SW480 (cell line): ENCODE data around the gene BEND5.

Experiments
- DNase-seq: peaks from one replicate; pipeline ENCODE4 v3.0.0-alpha.2; 2016; ENCODE audit warnings: low spot score

BEND5 gene

DNA sequence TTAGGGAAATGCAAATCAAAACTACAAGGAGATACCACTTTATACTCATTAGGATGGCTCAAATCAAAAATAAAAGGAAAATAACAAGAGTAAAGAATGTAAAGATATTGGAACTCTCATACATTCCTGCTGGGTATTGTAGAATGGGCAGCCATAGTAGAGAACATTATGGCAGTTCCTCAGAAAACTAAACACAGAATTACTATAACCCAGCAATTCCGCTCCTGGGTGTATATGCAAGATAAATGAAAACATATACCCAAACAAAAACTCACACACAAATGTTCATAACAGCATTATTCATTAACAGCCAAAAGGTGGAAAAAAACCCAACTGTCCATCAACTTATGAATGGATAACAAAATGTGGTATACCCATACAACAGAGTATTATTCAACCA lies 11.4 kb downstream of the BEND5 start:
- DNase-seq: no peak

DNA sequence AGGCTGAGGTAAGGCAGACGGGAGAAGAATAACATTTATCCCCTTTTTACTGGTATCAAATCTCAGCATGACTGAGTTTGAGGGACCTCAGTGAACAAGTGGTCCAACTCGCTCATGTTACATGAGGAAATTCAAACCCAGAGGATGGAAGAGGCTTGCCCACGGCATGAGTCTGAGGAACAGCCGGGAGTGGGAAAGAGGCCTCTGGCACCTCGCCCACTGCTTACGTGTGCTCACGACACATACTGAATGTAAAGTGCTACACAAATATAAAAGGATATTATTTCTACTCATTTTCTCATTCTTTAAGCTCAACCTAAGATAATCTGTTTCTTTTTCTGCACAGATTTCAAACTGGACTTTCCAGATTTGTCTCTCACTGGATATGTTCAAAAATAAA lies 14.7 kb downstream of the BEND5 start:
- no peak for DNase-seq

DNA sequence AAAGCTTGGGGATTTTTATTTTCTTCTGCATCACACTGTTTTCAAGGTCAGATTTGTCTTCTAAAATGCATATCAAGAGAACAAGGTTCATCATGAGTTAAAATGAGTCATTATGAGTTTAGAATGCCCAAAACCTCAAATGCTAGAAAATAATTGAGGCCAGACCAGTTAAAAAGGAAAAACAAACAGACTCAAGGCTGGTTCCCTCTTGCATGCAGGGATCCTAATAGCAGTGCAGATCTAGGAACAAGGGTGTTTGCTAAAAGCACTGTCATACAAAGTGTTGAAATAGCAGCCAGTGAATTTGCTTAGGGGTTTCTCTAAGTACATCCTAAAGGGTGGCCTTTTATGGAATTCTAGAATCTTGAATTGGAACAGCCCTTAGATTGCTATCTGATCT lies 15.3 kb downstream of the BEND5 start:
- no peak for DNase-seq

DNA sequence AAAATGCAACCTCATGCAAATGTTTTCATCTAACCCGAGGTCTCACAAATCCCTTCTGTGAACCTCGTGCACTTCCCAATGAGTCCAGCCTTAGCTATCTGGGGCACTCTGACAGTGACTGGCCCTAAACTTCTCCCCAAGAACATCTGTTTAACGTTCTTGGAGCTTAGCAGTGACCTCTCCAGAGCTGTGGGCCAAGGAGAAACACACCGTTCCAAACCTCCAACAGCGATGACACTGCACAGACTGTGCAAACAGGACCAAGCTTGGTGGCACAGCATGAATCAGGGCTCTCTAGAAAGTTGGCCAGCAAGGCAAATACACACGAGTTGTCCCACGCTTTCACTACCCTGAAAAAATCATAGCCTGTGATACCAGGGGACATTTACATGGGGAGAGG lies 15.8 kb downstream of the BEND5 start:
- no peak for DNase-seq

DNA sequence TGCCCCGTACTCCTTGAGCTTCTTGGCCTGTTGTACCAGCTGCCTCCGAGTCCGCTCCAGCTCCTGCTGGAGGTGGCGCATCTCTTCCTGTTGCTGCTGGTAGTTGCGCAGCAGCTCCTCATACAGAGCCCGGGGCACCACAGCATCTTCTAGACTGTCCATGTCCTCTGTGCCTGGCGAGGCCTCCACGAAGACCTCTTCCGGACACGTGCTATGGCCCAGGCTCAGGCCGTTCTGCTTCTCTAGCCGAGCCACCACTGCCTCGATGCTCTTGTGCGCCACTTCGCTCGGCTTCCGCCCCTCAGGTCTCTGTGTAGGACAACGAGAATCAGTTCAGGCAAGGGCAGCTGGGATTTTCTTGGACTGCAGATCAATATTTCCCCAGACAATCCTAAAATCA lies 17.7 kb downstream of the BEND5 start:
- DNase-seq: no peak

DNA sequence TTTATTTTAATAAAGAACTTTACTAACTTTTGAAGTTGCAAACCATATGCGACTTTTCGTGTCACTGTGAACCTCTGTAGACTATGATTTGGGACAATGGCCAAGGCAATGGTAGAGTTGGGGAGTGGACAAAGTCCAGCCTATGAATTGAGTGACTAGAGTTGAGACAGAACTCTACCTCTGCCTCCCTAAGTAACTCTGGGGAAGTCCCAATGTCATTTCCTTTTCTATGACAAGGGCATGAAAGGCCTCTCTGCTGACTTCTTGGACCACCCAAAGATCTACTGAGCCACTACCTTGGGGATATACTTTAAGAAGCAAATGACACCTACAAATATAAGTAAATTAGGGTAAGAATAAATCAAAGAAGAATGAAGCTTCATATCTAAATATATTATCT lies 19.3 kb downstream of the BEND5 start:
- no peak for DNase-seq

DNA sequence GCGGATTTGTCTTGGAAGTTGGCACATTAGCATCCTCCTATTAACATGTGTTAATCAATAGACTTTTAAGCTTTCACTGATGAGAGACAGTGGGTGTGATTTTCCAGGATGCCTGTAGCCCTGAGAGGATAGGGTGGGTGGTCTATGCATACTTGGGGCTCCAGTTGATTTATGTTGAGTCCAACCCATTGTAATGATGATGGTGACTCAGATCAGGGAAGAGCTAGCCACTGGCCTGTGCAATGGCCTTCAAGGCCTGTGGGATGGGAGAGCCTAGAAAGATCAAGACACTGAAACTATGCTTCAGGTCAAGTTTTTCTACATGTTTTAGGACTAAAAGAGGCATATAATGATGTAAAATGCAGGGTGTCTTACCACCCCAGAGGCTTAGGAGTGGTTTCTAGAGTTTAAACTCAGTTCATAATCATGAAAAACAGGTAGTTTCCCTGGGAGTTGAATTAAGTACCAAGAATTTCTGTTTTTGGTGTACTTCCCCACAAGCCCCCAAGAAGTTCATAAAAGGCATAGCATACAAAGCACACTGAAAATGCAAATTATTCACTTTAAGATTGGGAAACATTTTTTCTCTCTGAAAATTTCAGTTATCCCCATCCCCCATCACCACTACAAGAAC lies 19.9 kb downstream of the BEND5 start:
- no peak for DNase-seq

DNA sequence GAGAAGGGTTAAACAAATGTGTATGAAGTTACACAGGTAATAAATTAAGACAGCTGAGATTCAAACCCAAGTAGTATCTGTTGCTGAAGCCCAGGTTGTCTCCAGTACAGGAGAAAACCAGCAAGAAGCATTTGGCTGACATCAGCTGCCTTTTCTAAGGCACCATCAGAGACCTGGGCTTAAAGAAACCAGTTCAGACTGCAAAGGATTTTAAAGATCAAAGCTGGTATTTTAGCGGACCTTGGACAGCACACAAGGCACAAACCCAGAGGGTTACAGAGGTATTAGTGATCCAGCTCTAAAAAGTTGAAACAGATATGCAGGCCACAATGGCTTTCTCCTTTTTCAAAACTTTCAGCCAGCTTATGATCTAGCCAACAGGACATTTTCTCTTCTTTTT lies 23.4 kb downstream of the BEND5 start:
- DNase-seq: no peak

DNA sequence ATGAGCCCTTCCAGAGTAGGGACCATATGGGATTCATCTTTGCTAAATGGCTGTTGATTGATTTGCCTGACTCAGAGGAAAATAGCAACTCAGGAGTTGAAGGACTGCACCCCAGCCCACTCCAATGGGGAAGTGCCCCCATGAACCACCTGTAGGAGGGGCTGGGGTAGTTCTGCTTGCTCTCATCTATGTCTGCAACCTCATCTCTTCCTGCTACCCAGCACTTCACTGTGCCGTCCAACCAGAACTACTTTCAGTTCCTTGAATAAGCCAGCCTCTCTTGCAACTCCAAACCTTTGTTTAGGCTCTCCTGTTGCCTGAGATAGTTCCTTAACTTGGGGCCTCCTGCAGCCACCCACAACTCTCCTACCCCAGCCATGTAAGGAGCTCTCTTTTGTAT lies 26.6 kb downstream of the BEND5 start:
- no peak for DNase-seq

DNA sequence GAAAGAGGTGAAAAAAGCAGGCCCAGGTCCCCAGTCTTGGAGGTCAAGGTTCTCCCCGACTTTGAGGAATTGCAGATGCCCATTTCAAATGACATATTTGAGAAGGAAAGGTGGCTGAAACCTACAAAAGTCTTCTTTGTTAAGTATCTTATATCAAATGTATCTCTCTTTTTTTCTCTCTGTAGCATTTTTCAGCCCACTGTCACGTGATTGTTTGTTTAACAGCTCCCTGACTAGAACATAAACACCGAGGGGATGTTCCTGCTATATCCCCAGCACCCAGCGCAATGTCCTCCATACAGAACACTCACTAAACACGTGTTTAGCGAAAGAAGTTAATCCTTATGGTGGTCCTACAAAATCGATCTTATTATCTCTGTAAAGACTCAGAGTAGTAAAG lies 27.6 kb downstream of the BEND5 start:
- no peak for DNase-seq

DNA sequence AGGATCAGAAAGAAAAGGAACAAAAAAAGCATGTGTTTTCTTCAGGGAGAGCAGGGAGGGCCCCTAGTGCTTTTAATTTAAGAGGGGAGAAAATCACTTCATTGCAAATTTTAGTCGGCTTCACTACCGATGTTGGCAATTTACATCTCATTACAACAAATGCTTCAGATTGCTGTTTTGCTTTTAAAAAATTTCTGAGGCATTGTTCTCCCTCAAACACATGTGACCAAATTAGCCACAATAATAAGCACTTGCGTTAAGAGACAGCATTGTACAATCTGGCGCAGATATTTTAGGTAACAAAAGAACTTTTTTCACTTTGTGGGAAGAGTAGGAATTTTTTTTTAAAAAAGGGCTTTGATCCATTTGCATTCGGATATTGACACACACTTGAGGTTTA lies 29.8 kb downstream of the BEND5 start:
- DNase-seq: no peak

DNA sequence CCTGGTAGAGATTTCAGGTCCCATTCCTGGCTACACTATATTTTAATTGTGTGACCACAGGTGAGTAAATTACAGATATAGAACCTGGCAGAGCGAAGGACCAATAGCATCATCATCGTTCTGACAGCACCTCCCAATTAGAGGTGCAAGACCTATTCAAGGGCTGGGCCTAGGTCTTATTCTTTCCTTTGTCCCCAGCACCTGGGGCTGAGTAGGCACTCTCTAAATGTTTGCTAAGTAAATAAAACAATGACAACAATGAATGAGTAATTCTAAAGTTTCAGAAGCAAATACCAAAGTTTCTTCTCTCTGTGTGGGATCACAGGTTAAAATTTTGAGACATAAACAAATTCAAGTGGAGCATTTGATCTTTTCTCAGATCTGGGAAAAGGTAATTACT lies 32.7 kb downstream of the BEND5 start:
- no peak for DNase-seq

DNA sequence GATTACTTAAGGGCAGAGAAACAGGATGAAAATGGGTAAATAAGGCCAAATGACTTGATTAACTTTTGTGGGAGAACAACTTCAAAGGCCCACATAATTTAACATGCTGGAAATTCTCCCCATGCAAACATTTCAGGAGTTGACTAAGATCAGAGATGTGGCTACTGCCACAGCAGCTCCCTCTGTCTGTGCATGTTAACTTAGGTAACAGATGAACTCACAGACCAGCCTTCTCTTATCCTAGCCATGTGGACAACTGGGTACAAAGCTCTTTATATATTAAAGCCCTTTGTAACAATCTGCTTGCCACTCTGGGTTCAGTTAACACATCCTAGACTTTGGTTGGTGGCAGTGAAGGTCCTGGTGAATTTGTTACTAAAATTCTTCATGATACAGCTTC lies 33.2 kb downstream of the BEND5 start:
- DNase-seq: no peak

DNA sequence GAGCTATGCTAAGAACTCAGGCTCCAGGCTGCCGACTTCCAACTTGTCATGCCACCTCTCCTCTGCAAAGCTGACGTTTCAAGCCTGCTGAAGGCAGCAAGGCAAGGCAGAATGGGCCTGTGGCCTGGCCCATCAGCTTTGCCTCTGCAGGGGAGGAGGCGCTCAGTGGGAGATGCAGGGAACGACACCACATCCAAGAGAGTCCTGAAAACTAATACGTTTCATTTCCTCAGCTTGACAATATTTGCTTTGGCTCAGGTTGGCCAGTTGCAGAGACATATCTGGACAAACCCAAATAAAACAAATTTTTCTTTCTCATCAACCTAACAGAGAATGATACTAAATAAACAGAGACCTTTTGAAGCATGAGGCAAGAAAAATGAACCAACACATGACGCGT lies 35.3 kb downstream of the BEND5 start:
- DNase-seq: no peak

DNA sequence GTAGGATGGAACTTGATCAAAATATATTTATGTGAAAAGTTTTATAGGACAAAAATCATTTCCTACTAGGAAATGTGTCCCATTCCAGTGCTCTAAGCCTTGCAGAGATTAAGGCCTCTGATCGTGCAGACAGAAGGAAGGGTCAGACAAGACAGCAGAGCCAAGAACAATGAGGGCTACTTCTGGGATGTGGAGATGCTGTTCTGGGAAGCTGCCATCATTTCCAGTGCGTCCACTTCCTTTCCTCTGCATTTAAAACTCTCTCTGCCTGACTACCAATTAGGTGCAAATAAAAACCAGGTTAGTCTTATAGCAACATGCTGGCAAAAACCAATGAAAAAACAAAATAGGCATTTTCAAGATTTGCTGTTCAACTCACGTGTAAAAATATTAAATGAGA lies 36.1 kb downstream of the BEND5 start:
- DNase-seq: no peak

DNA sequence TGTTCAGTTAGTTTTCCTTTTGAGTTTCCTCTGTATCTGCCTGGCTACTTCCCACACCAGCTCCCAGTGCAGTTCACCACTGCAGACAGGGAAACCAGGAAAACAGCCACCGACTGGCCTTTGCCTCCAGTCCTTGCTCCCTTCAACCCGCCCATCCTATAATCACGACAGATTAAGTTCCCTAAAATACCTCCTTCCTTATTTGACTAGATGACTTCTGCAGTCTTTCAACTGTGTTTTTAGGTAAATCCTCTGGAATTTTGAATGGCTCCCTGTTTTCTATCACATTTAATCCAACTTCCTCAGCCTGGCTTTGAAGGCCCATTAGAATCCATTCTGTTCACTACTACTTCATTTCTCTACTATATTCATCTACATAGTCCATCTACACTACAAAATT lies 37.6 kb downstream of the BEND5 start:
- DNase-seq: no peak

DNA sequence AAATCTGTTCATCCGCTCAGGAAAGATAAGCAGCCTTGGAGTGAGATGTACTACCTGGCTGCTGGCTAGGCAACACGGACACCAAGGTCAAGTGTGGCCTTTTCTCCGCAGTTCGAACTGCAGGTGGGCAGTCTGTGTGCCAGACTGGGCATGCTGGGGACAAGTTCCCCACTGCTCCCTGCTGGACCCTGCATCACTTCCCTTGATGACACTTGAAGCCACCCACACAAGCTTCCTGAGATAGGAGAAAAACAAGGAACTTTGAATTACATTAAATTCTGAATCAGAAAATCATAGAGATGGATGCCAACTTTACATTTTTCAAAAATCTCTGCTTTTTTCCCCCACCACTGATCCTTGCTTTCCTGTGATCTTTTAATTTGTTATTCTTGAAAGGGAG lies 38.3 kb downstream of the BEND5 start:
- DNase-seq: no peak

DNA sequence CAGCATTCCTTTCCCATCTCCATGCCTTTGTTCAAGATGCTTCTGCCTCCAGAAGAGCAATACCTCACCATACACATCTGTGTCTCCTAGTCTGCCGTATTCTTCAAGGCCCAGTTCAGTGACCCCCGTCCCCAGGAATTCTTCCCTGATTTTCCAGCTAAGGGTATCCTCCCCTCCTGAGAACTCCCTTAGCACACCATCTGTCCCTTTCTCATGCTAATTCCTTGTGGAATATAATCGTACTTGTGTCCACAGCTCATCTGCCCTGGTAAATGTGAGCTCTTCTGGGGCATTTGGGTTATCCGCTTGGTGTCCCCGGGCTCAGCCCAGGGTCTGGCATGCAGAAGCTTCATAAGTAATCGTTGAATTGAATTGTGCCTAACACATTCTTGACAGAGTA lies 40.9 kb downstream of the BEND5 start:
- DNase-seq: no peak

DNA sequence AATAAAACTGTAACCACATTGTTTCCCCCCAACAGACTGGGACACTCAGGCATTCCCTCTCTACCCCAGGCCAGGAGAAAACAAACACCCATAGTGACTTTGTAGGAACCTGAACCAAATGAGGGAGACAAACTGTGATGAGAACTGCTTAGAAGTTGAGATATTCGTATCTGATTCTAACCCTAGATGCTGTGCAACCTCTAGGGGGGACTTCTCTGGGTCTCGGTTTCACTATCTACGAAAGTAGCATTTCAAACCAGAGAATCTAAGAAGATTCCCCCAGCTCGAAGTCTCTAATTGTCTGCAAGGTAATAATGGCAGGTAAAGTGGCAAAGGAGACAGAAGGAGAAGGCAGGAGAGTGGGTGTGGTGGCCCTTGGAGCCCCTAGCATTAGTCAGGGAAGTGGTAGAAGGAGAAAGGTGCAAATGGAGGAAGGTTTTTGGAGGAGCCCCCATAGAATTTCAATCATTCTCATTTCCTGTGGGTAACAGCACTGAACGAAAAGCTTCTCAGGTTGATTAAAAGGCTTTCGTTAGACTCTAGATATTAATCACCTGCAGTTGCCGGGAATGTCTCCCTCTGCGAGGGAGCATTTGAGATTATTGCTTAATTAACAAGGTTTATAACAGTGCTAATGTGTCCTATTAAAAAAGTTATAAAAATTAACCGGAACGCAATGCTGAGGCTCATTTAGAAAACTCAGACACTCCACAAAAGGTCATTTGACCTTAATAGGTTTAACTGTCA lies 46.4 kb downstream of the BEND5 start:
- DNase-seq: no peak

DNA sequence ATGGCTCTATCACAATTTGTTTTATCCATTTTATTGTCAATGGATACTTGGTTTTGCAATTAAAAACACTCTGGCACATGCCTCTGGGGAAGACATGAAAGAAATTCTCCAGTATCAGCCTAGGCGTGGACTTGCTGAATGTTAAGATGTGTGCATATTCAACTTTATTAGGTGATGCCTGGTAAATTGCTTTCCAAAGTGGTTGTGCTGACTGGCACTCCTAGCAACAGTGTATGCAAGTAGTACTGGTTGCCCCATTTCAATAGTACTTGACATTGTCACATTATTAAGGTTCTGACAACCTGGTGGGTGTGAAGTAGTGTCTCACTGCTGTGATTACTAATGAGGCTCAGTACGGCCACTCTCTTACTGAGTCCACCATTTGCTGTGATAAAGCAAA lies 48.1 kb downstream of the BEND5 start:
- DNase-seq: no peak

DNA sequence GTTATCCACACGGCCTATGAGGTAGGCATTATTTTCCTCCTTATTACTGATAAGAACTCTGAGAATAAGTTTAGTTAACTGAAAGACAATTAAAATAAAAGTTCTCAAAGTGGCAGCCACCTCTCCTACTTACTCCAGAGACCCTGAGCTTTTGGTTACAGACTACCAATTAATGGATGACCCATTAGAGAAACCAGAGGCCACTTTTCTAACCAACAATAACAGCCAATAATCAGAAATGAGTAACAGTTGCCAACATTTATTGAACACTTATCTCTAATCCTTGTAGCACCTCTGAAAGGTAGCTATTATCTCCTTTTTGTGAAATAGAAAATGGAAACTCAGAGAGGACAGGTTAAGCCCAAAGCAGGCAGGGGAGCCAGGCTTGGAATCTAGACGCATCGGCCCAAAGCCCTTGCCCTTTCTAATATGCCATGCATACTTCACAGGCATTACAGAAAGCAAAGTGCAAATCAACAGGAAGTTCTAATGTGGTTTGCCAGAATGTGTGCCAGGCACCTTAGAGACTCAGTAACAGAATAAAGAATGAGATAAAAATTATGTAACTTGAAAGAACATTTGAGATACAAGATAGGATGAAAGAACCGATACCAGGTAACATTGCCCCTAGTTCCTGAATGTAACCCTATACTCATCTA lies 50.0 kb downstream of the BEND5 start:
- no peak for DNase-seq

DNA sequence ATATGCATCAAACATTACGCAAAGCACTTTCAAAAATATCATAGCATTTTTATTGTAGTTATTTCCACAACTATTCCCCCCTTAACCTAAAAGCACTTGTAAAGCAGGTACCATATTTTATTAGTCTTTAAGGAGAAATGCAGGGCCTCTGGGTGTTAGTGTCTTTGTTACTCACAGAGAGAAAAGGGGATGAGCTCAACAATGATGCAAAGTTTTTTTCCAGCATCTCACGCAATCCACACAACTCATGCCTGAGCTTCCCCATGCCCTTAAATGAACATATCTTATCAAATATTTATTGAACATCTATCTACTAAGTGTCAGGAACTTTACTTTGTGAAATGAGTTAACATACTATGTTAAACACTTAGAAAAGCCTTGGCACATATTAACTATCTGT lies 50.6 kb downstream of the BEND5 start:
- DNase-seq: no peak

DNA sequence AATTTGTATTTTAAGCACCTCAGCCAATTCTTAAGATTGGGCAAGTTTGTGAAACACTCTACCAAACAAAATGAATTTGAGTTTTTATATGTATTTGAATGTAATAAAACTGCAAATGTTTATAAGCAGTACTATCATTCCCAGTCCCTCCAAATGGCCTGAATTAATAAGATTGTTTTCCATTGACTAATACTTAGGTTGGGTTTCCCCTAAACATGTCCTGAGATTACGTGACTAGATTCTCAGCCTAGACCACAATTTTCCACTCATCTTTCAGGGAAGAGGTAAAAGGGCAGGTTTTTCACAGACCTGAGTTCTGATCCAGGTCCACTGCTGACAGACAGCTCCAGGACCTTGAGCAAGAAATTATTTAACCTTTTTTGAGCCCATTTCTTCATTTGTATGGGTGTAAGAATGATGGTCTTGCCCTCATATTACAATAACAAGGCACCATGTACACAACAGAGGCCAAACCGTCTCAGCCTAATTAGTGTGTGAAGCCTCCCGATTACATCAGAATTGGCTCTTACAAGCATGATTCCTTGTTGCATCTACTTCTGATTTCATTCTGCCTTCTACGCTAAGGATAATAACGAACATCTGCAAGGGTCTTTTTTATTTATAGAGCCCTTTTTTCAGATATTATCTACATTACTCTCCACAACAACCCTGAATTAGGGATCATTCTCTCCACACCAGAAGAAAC lies 51.2 kb downstream of the BEND5 start:
- no peak for DNase-seq
